ENCODE results near the gene NR1H2.

The NR1H2 gene

DNA sequence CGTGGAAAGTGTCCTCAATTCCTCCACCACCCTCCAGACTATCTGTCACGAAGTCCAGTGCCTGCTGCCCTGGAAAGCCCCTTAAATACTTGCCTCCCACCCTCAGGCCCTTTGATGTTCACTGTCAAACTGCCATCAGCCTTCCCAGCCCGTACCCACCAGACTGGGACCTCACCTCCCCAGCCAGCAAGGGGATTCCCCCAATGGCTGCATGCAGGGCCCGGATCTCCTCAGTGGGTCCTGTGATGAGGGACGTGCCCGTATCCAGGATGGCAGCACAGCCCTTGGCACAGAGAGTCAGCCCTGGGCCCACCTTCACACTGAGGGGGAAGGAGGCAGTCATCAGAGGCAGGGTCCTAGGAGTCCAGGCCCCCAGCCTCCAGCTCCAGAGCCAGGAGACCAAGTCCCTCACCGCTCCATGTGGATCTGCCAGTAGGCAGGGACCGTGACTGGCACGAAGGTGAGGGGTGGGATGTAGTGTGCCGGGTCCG lies 16.9 kb upstream of the NR1H2 start:
- Histone ChIP-seq H3K23ac (ENCODE audit: low read length) (no peak overlapping the region), H4K5ac (ENCODE audit: low read length) (no peak overlapping the region), H3K27ac (ENCODE audit: low read depth, low read length) (no peak overlapping the region), H3K79me1 (ENCODE audit: low read length) (no peaks in the 10 kb centered on the region), H3K36me3 (ENCODE audit: control insufficient read depth, insufficient read depth, low read length) (no peaks in the 10 kb centered on the region), H3K79me2 (ENCODE audit: control insufficient read depth, insufficient read depth, low read length) (no peaks in the 10 kb centered on the region), H3K4ac (ENCODE audit: low read depth, low read length) (no peak overlapping the region), H3K18ac (ENCODE audit: low read length) (no peak overlapping the region), H3K9ac (ENCODE audit: low read length) (no peak overlapping the region), H4K8ac (ENCODE audit: low read depth, low read length) (no peak overlapping the region), H2BK120ac (ENCODE audit: low read depth, low read length) (no peak overlapping the region), H2BK15ac (replicated peaks; ENCODE audit: low read depth) (no peak overlapping the region), H3K56ac (ENCODE audit: low read length) (no peak overlapping the region), H2AK5ac (ENCODE audit: low read length) (no peak overlapping the region), H3K27me3 (ENCODE audit: insufficient read depth, low read length, poor library complexity) (no peaks in the 10 kb centered on the region), H3K4me1 (ENCODE audit: control insufficient read depth, low read depth, low read length) (no peaks in the 10 kb centered on the region), H3K4me2 (ENCODE audit: low read length) (no peak overlapping the region), H3K4me3 (ENCODE audit: low read length) (no peak overlapping the region), H2BK5ac (ENCODE audit: low read length) (no peak overlapping the region)
- WGBS (ENCODE audit: extremely low coverage, insufficient coverage, low lambda C conversion rate): no CpG with 5 or more reads among the region's 11 CpGs
- no peak for DNase-seq

DNA sequence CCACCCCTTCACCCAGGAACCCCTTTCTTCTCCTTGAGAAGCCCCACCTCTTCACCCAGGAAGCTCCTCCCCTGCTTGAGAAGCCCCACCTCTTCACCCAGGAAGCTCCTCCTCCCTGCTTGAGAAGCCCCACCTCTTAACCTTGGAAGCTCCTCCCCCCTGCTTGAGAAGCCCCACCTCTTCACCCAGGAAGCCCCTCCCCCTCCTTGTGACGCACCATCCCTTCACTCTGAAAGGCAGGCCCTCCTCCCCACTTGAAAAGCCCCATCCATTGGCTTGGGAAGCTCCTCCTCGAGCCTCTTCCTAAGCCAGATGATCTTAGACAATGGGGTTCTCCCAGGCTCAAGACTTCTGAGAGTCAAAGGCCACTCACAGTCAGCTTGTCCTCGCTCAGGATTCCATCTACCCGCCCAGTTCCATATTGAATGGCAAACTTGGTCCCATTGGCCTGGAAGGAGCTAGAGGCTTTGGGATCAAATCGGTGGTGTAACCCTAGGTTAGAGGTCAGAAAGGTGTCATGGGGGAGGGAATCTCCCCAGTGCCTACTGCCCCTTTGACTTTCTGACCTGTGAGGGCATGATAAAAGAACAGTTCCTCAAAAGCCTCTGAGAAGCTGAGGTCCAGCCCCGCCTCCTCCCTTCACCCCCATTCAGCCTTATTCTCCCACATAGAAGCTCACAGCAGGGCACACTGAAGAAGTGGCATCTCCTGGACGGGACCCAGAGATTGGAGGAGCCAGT lies 14.8 kb upstream of the NR1H2 start:
- no CpG with 5 or more reads among the region's 7 CpGs for WGBS (ENCODE audit: extremely low coverage, insufficient coverage, low lambda C conversion rate)
- Histone ChIP-seq H3K79me1 (ENCODE audit: low read length) (no peaks in the 10 kb centered on the region), H3K27me3 (ENCODE audit: insufficient read depth, low read length, poor library complexity) (no peaks in the 10 kb centered on the region), H2AK5ac (ENCODE audit: low read length) (no peak overlapping the region), H2BK120ac (ENCODE audit: low read depth, low read length) (no peak overlapping the region), H3K56ac (ENCODE audit: low read length) (no peak overlapping the region), H3K79me2 (ENCODE audit: control insufficient read depth, insufficient read depth, low read length) (no peaks in the 10 kb centered on the region), H3K4me2 (ENCODE audit: low read length) (no peak overlapping the region), H3K27ac (ENCODE audit: low read depth, low read length) (no peak overlapping the region), H2BK15ac (replicated peaks; ENCODE audit: low read depth) (no peak overlapping the region), H2BK5ac (ENCODE audit: low read length) (no peak overlapping the region), H3K23ac (ENCODE audit: low read length) (no peak overlapping the region), H4K8ac (ENCODE audit: low read depth, low read length) (no peak overlapping the region), H3K36me3 (ENCODE audit: control insufficient read depth, insufficient read depth, low read length) (no peaks in the 10 kb centered on the region), H3K9ac (ENCODE audit: low read length) (no peak overlapping the region), H3K4me1 (ENCODE audit: control insufficient read depth, low read depth, low read length) (no peaks in the 10 kb centered on the region), H3K4me3 (ENCODE audit: low read length) (no peak overlapping the region), H3K18ac (ENCODE audit: low read length) (no peak overlapping the region), H4K5ac (ENCODE audit: low read length) (no peak overlapping the region), H3K4ac (ENCODE audit: low read depth, low read length) (no peak overlapping the region)
- peak; percentile 42 for DNase-seq

DNA sequence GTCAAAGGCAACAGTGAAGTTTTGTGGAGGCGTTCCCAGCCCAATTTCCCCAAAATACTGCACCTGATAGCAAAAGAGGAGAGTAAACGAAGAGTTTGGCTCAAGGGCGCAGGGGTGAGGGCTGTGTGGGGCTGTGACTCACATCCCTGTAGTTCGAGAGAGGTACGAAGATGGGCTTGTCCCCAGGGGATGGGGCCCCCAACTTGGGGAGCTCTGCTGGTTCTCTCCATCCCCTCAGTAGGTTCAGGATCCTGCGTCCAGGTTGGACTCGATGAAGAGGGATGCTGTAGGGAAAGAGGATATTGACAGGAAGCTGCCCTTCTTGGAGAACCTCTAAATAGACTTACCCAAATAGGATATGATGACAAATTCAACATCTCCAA lies 14.2 kb upstream of the NR1H2 start:
- H2BK120ac ChIP-seq (ENCODE audit: low read depth, low read length): no peak overlapping the region
- H4K5ac ChIP-seq (ENCODE audit: low read length): no peak overlapping the region
- no peak overlapping the region for H3K56ac ChIP-seq (ENCODE audit: low read length)
- no peaks in the 10 kb centered on the region for H3K79me1 ChIP-seq (ENCODE audit: low read length)
- no peak overlapping the region for H3K27ac ChIP-seq (ENCODE audit: low read depth, low read length)
- H3K4me2 ChIP-seq (ENCODE audit: low read length): no peak overlapping the region
- no peaks in the 10 kb centered on the region for H3K27me3 ChIP-seq (ENCODE audit: insufficient read depth, low read length, poor library complexity)
- no peak overlapping the region for H3K4ac ChIP-seq (ENCODE audit: low read depth, low read length)
- WGBS (ENCODE audit: extremely low coverage, insufficient coverage, low lambda C conversion rate): no CpG with 5 or more reads among the region's 7 CpGs
- no peak for DNase-seq
- no peak overlapping the region for H4K8ac ChIP-seq (ENCODE audit: low read depth, low read length)
- H2BK15ac ChIP-seq (replicated peaks; ENCODE audit: low read depth): no peak overlapping the region
- H2BK5ac ChIP-seq (ENCODE audit: low read length): no peak overlapping the region
- H2AK5ac ChIP-seq (ENCODE audit: low read length): no peak overlapping the region
- H3K18ac ChIP-seq (ENCODE audit: low read length): no peak overlapping the region
- no peaks in the 10 kb centered on the region for H3K79me2 ChIP-seq (ENCODE audit: control insufficient read depth, insufficient read depth, low read length)
- H3K36me3 ChIP-seq (ENCODE audit: control insufficient read depth, insufficient read depth, low read length): no peaks in the 10 kb centered on the region
- H3K9ac ChIP-seq (ENCODE audit: low read length): no peak overlapping the region
- no peak overlapping the region for H3K4me3 ChIP-seq (ENCODE audit: low read length)
- H3K23ac ChIP-seq (ENCODE audit: low read length): no peak overlapping the region
- H3K4me1 ChIP-seq (ENCODE audit: control insufficient read depth, low read depth, low read length): no peaks in the 10 kb centered on the region

DNA sequence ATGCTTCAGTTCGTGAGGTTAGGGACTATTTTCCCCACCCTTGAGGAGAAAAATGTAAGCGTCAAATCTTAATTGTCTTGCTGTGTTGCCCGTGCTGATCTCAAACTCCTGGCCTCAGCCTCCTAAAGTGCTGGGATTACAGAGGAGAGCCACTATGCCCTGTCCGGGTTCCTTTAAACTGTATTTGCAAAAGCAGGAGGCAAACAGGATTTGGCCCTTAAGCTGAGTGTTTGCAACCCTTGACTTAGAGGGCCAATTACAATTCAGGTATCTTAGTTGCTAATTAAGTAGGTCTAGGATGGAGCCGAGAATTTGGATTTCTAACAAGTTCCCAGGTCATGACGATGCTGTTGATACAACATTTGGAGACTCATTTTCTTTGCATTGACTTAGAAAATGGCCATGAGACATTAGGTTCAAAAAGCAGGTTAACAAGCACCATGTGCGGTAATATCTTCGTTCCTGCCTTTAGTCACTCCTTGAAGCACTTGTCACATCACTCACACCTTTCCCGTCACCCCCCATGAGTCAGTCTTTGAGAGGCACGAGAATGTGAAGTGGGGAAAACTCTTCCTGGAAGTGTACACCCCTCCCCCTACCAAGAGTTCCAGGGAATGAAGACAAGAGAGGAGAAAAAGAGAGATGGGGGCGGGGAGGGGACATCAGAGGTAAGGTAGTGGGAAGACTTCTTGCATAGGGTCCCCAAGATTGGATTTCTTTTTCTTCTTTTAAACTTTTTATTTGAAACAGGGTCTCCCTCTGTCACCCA lies 13.4 kb upstream of the NR1H2 start:
- Histone ChIP-seq H3K4me3 (ENCODE audit: low read length) (no peak overlapping the region), H3K79me1 (ENCODE audit: low read length) (no peaks in the 10 kb centered on the region), H2BK120ac (ENCODE audit: low read depth, low read length) (no peak overlapping the region), H2AK5ac (ENCODE audit: low read length) (no peak overlapping the region), H3K27me3 (ENCODE audit: insufficient read depth, low read length, poor library complexity) (no peaks in the 10 kb centered on the region), H2BK15ac (replicated peaks; ENCODE audit: low read depth) (no peak overlapping the region), H3K4me2 (ENCODE audit: low read length) (no peak overlapping the region), H3K4me1 (ENCODE audit: control insufficient read depth, low read depth, low read length) (no peaks in the 10 kb centered on the region), H3K23ac (ENCODE audit: low read length) (no peak overlapping the region), H3K56ac (ENCODE audit: low read length) (no peak overlapping the region), H3K79me2 (ENCODE audit: control insufficient read depth, insufficient read depth, low read length) (no peaks in the 10 kb centered on the region), H4K5ac (ENCODE audit: low read length) (no peak overlapping the region), H3K18ac (ENCODE audit: low read length) (no peak overlapping the region), H4K8ac (ENCODE audit: low read depth, low read length) (no peak overlapping the region), H3K4ac (ENCODE audit: low read depth, low read length) (no peak overlapping the region), H3K9ac (ENCODE audit: low read length) (no peak overlapping the region), H3K36me3 (ENCODE audit: control insufficient read depth, insufficient read depth, low read length) (no peaks in the 10 kb centered on the region), H2BK5ac (ENCODE audit: low read length) (no peak overlapping the region), H3K27ac (ENCODE audit: low read depth, low read length) (no peak overlapping the region)
- DNase-seq: no peak
- WGBS (ENCODE audit: extremely low coverage, insufficient coverage, low lambda C conversion rate): no CpG with 5 or more reads among the region's 11 CpGs

DNA sequence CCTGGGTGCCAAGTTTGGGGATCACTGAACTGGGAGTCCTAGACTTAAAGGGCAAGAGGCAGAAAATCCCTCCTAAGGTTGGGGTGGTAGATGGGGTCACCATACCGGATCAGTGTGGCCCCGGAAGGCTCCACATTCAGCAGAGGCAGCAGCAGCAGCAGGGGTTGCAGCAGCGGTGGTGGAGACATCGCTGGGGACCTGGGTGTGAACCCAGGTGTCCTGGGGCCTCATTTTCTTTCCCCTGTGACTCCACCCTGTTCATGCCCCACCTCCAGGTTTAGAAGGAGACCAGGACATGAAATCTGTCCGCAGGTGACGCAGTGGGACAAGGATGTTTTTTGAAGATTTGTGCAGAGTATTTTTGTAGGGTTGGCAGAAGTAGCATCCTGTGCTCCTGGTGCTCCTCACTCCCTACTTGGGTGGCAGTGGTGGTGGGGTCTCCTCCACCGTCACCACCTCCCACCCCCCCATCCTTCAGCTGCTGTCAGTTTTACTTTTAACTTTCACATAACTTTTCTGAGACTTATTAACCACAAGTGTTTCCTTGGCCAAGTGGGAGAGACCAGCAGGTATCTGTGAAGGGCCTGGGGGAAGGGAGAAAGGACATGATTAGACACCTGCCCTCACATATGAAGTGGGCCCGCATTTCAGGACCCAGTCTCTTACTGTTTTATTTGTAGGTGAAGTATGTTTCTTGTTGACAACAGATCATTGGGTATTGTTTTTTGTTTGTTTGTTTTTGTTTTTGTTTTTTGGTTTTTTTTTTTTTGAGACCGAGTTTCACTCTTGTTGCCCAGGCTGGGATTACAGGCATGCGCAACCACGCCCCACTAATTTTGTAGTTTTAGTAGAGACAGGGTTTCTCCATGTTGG lies 10.6 kb upstream of the NR1H2 start, which contains the start of gene NAPSA:
Gene NAPSA, minus strand, starts transcription at position 206 of the 873 bp plus-strand sequence. Its CDS starts 18 bp downstream, at position 188.
- no peak within 1 kb of the TSS for H4K5ac ChIP-seq (ENCODE audit: low read length)
- H3K56ac ChIP-seq (ENCODE audit: low read length): no peak within 1 kb of the TSS
- H2BK5ac ChIP-seq (ENCODE audit: low read length): no peak within 1 kb of the TSS
- no peak for DNase-seq
- H3K79me1 ChIP-seq (ENCODE audit: low read length): no peaks in the 10 kb centered on the region
- no peak within 1 kb of the TSS for H3K9ac ChIP-seq (ENCODE audit: low read length)
- H3K18ac ChIP-seq (ENCODE audit: low read length): no peak within 1 kb of the TSS
- no peaks in the 10 kb centered on the region for H3K4me1 ChIP-seq (ENCODE audit: control insufficient read depth, low read depth, low read length)
- H3K23ac ChIP-seq (ENCODE audit: low read length): no peak within 1 kb of the TSS
- H3K4me2 ChIP-seq (ENCODE audit: low read length): no peak within 1 kb of the TSS
- H2BK120ac ChIP-seq (ENCODE audit: low read depth, low read length): no peak within 1 kb of the TSS
- no peaks in the 10 kb centered on the region for H3K79me2 ChIP-seq (ENCODE audit: control insufficient read depth, insufficient read depth, low read length)
- no peaks in the 10 kb centered on the region for H3K36me3 ChIP-seq (ENCODE audit: control insufficient read depth, insufficient read depth, low read length)
- no peak within 1 kb of the TSS for H2AK5ac ChIP-seq (ENCODE audit: low read length)
- H3K27me3 ChIP-seq (ENCODE audit: insufficient read depth, low read length, poor library complexity): no peaks in the 10 kb centered on the region
- no peak within 1 kb of the TSS for H2BK15ac ChIP-seq (replicated peaks; ENCODE audit: low read depth)
- no peak within 1 kb of the TSS for H3K4ac ChIP-seq (ENCODE audit: low read depth, low read length)
- no peak within 1 kb of the TSS for H3K4me3 ChIP-seq (ENCODE audit: low read length)
- H4K8ac ChIP-seq (ENCODE audit: low read depth, low read length): no peak within 1 kb of the TSS
- no peak within 1 kb of the TSS for H3K27ac ChIP-seq (ENCODE audit: low read depth, low read length)
- no CpG with 5 or more reads among the region's 11 CpGs for WGBS (ENCODE audit: extremely low coverage, insufficient coverage, low lambda C conversion rate)

Measured in mesendoderm (in vitro differentiated cells).